Measurements from ENCODE around the gene PRPSAP1. TPM values are rescaled to one million over a fixed set of nuclear protein-coding genes. Genes with fewer than 3 reads are reported as not detected.

The PRPSAP1 gene
- total RNA-seq, 1 experiment from 2014 or later: 77.5 TPM

GRCh38 chr17:76264755-76265623, 88.7 kb downstream of the PRPSAP1 start, which contains the start of gene UBALD2:
UBALD2 (plus strand) TSS chr17:76265348; CDS start chr17:76265506, 158 bp downstream.
- POLR2A ChIA-PET (ENCODE audit: low non-redundant PET): interaction anchor here (0.6 to 1.0 kb wide), 2 partner anchors 13 to 26 kb away, joined by 3 to 5 read pairs; no protein-coding TSS in a partner anchor
- H3K9me3 ChIP-seq (ENCODE audit: low read depth, low read length, poor library complexity, severe bottlenecking): no peaks in the 10 kb centered on the region
- H3K27me3 ChIP-seq (replicated peaks; ENCODE audit: insufficient read depth, low read depth, low read length, poor library complexity): no peaks in the 10 kb centered on the region
- BruUV-seq (replicated peaks): no TSS peak
- peaks cover 31% of the 10 kb centered on the region for H3K4me1 ChIP-seq (ENCODE audit: insufficient read depth, low read length, poor library complexity, severe bottlenecking)
- DNase-seq (ENCODE audit: low spot score): peak; percentile 100
- H3K36me3 ChIP-seq (ENCODE audit: insufficient read depth, low read length, poor library complexity, severe bottlenecking): peaks cover 4% of the 10 kb centered on the region
- CTCF ChIA-PET: interaction anchor here (1.3 kb wide), 1 partner anchor 15 kb away, joined by 6 read pairs; no protein-coding TSS in a partner anchor
- TF ChIP-seq CTCF (conservative IDR thresholded peaks at IDR 0.05; ENCODE audit: low read depth, low read length): no peak
- TF ChIP-seq EZH2 (IDR thresholded peaks at IDR 0.05; ENCODE audit: borderline replicate concordance, low read depth, low read length, poor library complexity, severe bottlenecking): no peak
- intact Hi-C loops (cut with micrococcal nuclease; ENCODE audit: unreplicated experiment): no loop called here
- H3K27ac ChIP-seq (ENCODE audit: low read depth, low read length, poor library complexity, severe bottlenecking): peak within 1 kb of the TSS; percentile 66
- peak within 1 kb of the TSS; percentile 99 for H3K4me3 ChIP-seq (ENCODE audit: low read depth, low read length, poor library complexity, severe bottlenecking)

- DNase-seq (ENCODE audit: low spot score): no peak
- Histone ChIP-seq H3K36me3 (ENCODE audit: insufficient read depth, low read length, poor library complexity, severe bottlenecking) (peaks cover 4% of the 10 kb centered on the region), H3K9me3 (ENCODE audit: low read depth, low read length, poor library complexity, severe bottlenecking) (no peaks in the 10 kb centered on the region), H3K4me3 (ENCODE audit: low read depth, low read length, poor library complexity, severe bottlenecking) (peak overlapping the region; percentile 36), H3K4me1 (ENCODE audit: insufficient read depth, low read length, poor library complexity, severe bottlenecking) (peaks cover 31% of the 10 kb centered on the region), H3K27ac (ENCODE audit: low read depth, low read length, poor library complexity, severe bottlenecking) (peak overlapping the region; percentile 66), H3K27me3 (replicated peaks; ENCODE audit: insufficient read depth, low read depth, low read length, poor library complexity) (no peaks in the 10 kb centered on the region)
- TSS peak; percentile 84 for BruUV-seq (replicated peaks)
- ChIA-PET CTCF (interaction anchor here (1.3 kb wide), 1 partner anchor 15 kb away, joined by 6 read pairs; no protein-coding TSS in a partner anchor), POLR2A (ENCODE audit: low non-redundant PET) (interaction anchor here (0.6 to 1.0 kb wide), 2 partner anchors 13 to 26 kb away, joined by 3 to 5 read pairs; no protein-coding TSS in a partner anchor)
- intact Hi-C loops (cut with micrococcal nuclease; ENCODE audit: unreplicated experiment): no loop called here
- TF ChIP-seq CTCF (conservative IDR thresholded peaks at IDR 0.05; ENCODE audit: low read depth, low read length): no peak
- no peak for TF ChIP-seq EZH2 (IDR thresholded peaks at IDR 0.05; ENCODE audit: borderline replicate concordance, low read depth, low read length, poor library complexity, severe bottlenecking)
Measured at GRCh38 chr17:76264425-76264754, 89.3 kb downstream of the PRPSAP1 start.

GRCh38 chr17:76263896-76264295, 89.8 kb downstream of the PRPSAP1 start:
- BruUV-seq (replicated peaks): no TSS peak

More at GRCh38 chr17:76263896-76264295, 89.8 kb downstream of the PRPSAP1 start:
- peaks cover 26% of the 10 kb centered on the region for H3K4me1 ChIP-seq (ENCODE audit: insufficient read depth, low read length, poor library complexity, severe bottlenecking)
- peaks cover 4% of the 10 kb centered on the region for H3K36me3 ChIP-seq (ENCODE audit: insufficient read depth, low read length, poor library complexity, severe bottlenecking)
- peak overlapping the region; percentile 66 for H3K27ac ChIP-seq (ENCODE audit: low read depth, low read length, poor library complexity, severe bottlenecking)
- ChIA-PET POLR2A (ENCODE audit: low non-redundant PET) (interaction anchor here (1.0 kb wide), 1 partner anchor 25 kb away, joined by 5 read pairs; no protein-coding TSS in a partner anchor), CTCF (interaction anchor here (1.3 kb wide), 1 partner anchor 16 kb away, joined by 6 read pairs; no protein-coding TSS in a partner anchor)
- DNase-seq (ENCODE audit: low spot score): no peak
- no peaks in the 10 kb centered on the region for H3K9me3 ChIP-seq (ENCODE audit: low read depth, low read length, poor library complexity, severe bottlenecking)
- H3K27me3 ChIP-seq (replicated peaks; ENCODE audit: insufficient read depth, low read depth, low read length, poor library complexity): no peaks in the 10 kb centered on the region
- TF ChIP-seq CTCF (conservative IDR thresholded peaks at IDR 0.05; ENCODE audit: low read depth, low read length) (no peak), EZH2 (IDR thresholded peaks at IDR 0.05; ENCODE audit: borderline replicate concordance, low read depth, low read length, poor library complexity, severe bottlenecking) (no peak)
- intact Hi-C loops (cut with micrococcal nuclease; ENCODE audit: unreplicated experiment): no loop called here
- H3K4me3 ChIP-seq (ENCODE audit: low read depth, low read length, poor library complexity, severe bottlenecking): peak overlapping the region; percentile 36
